Esophagus muscularis mucosa (tissue), 3 donors: ENCODE data around the gene DLG1.

Experiments
- CTCF ChIP-seq, 3 experiments: fragments of 200-600 bp in 2 of 3; fragments of 450-650 bp in 1 of 3; sonication (generic) in 2 of 3; IDR thresholded peaks; one replicate each; pipeline ENCODE4 v1.5.1; 2017 to 2019; ENCODE audit warnings: antibody characterized with exemption in 3 of 3, mild to moderate bottlenecking in 2 of 3, moderate library complexity in 1 of 3
- POLR2A ChIP-seq: fragments of 450-650 bp; IDR thresholded peaks from one replicate; pipeline ENCODE4 v1.6.1; 2017; ENCODE audit warnings: antibody characterized with exemption, moderate library complexity, mild to moderate bottlenecking, low read depth
- POLR2AphosphoS5 ChIP-seq, 2 donors: sonication (generic); formaldehyde crosslinking; IDR thresholded peaks; one replicate each; pipeline ENCODE4 v1.6.1; 2017; ENCODE audit warnings: antibody characterized with exemption in 2 of 2

DNA sequence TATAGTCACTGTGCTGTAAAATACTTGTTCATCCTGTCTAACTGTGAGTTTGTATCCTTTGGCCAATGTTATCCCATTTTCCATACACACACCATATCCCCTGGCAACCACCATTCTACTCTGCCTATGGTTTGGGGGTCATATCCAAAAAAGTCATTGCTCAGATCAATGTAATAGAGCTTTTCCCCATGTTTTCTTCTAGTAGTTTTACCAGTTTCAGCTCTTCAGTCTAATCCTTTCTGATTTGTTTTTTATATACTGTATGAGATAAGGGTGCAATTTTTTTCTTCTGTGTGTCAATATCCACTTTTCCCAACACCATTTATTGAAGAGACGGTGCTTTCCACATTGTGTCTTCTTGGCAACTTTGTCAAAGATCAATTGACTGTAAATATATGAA is 14.0 kb upstream of the DLG1 start:
- no peak for TF ChIP-seq POLR2A
- TF ChIP-seq POLR2AphosphoS5 (IDR thresholded peaks at IDR 0.05): no peak
- no peak for TF ChIP-seq CTCF (IDR thresholded peaks at IDR 0.05)
